Fibroblast of mammary gland (primary cell): ENCODE measurements around the gene BCAP29.

Source experiments
- DNase-seq: peaks from one replicate; pipeline ENCODE4 v3.0.0-alpha.2; 2010; ENCODE audit warnings: low read depth
- H3K4me3 ChIP-seq: 2 replicates; pipeline ENCODE4 v1.5.1; 2011; ENCODE audit warnings: low read depth, mild to moderate bottlenecking, low read length, moderate library complexity; ENCODE audit not compliant: control insufficient read depth
- CTCF ChIP-seq: conservative IDR thresholded peaks from 2 replicates; pipeline ENCODE4 v1.5.1; 2011; ENCODE audit warnings: low read depth, low read length, inconsistent platforms; ENCODE audit not compliant: control insufficient read depth, insufficient read depth

Gene BCAP29

GRCh38 chr7:107643407-107643806, 63.4 kb downstream of the BCAP29 start:
- H3K4me3 ChIP-seq, result no peak overlapping the region
- DNase-seq, result peak; percentile 85
- peak; percentile 51 for TF ChIP-seq CTCF

DNA sequence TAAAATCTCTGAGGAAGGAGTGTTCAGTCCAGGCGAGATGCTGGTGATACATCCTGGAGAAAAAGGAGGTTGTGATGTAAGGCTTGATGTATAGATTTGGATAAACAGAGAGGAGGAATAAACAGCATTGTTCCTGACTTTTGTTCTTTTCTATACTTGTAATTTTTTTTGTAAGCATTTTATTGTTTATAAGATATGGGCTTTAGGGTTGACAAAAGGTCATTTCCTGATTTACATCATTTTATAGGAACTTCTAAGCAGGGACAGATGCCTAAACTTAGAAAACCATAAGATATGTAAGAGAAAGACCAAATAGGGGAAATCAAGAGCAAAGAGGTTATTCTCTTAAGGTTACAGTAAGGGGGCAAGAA, 63.9 kb downstream of the BCAP29 start:
- DNase-seq, result no peak
- no peak overlapping the region for H3K4me3 ChIP-seq
- TF ChIP-seq CTCF, result no peak

GRCh38 chr7:107644309-107644974, 64.4 kb downstream of the BCAP29 start:
- TF ChIP-seq CTCF, result no peak
- no peak overlapping the region for H3K4me3 ChIP-seq
- peak; percentile 75 for DNase-seq

DNA sequence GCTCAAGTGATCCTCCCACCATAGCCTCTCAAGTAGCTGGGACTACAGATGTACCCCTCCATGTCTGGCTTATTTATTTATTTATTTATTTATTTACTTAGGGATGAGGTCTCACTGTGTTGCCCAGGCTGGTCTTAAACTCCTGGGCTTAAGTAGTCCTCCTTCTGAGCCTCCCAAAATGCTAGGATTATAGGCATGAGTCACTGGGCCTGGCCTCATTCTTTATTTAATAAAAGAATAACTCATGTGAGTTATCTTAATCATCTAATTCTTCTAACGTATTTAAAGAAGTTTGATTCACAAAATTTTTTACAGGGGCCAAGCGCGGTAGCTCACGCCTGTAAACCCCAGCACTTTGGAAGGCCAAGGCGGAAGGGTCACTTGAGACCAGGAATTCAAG, 72.6 kb downstream of the BCAP29 start:
- DNase-seq, result no peak
- TF ChIP-seq CTCF, result no peak
- no peak overlapping the region for H3K4me3 ChIP-seq

GRCh38 chr7:107658467-107658866, 78.4 kb downstream of the BCAP29 start:
- no peak for DNase-seq
- H3K4me3 ChIP-seq, result no peak overlapping the region
- no peak for TF ChIP-seq CTCF

GRCh38 chr7:107659666-107660065, 79.6 kb downstream of the BCAP29 start:
- no peak for TF ChIP-seq CTCF
- DNase-seq, result peak; percentile 91
- H3K4me3 ChIP-seq, result no peak overlapping the region

DNA sequence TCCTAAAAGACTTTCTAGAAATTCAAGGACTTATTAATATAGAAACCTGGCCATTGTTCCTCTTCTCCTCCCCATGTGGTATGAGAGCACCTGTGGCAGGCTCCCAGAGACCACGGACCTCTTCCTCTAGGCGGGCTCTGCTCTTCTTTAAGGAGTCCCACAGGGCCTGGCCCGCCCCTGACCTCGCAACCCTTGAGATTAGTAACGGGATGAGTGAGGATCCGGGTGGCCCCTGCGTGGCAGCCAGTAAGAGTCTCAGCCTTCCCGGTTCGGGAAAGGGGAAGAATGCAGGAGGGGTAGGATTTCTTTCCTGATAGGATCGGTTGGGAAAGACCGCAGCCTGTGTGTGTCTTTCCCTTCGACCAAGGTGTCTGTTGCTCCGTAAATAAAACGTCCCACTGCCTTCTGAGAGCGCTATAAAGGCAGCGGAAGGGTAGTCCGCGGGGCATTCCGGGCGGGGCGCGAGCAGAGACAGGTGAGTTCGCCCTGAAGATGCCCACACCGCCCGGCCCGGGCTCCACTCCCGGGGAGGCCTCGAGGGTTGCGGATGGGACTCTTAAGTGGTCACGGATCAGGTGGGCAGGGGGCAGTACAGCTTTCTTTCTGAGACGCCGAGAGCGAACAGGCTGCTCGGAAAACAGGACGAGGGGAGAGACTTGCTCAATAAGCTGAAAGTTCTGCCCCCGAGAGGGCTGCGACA, 80.5 kb downstream of the BCAP29 start, which contains the start of gene SLC26A4:
Gene SLC26A4 (plus strand): TSS at position 448 of the 700 bp plus-strand sequence. CDS start 814 bp downstream, outside the sequence.
- DNase-seq, result no peak
- H3K4me3 ChIP-seq, result peak within 1 kb of the TSS; percentile 42
- no peak for TF ChIP-seq CTCF
